HUDEP-2 (cell line): Measurements from ENCODE around the gene G6PD.
"Not testable (repeated sequence)": the region's sequence is repeated elsewhere in the genome, so short reads cannot be mapped to it uniquely, and the experiment has no call there.

Source experiments
- DNase-seq, 76 experiments: peaks; one replicate each; lab custom pipeline; 2025; ENCODE audit not compliant: unreplicated experiment in 76 of 76; lab: John Stamatoyannopoulos, UW

The G6PD gene

GRCh38 chrX:154545673-154546274, 872 bp downstream of the G6PD start:
- no peak for DNase-seq

- DNase-seq: peak in 69 of 76 experiments; percentile 1 to 73 (median 43)
Measured at GRCh38 chrX:154542723-154543424, 3.8 kb downstream of the G6PD start.

- peak in 73 of 76 experiments; percentile 41 to 90 (median 78) for DNase-seq
Measured at GRCh38 chrX:154541896-154542722, 4.5 kb downstream of the G6PD start.

GRCh38 chrX:154541589-154541895, 5.1 kb downstream of the G6PD start:
- DNase-seq: no peak

- DNase-seq: peak in 1 of 76 experiments; percentile 3
Measured at GRCh38 chrX:154540897-154541535, 5.6 kb downstream of the G6PD start.

GRCh38 chrX:154540365-154540764, 6.3 kb downstream of the G6PD start:
- DNase-seq: not testable (repeated sequence)

- DNase-seq: no peak
Measured at GRCh38 chrX:154539077-154539476, 7.6 kb downstream of the G6PD start.

GRCh38 chrX:154535892-154536291, 10.8 kb downstream of the G6PD start:
- DNase-seq: no peak

- peak in 71 of 76 experiments; percentile 2 to 83 (median 64) for DNase-seq
Measured at GRCh38 chrX:154534526-154535322, 11.9 kb downstream of the G6PD start.

GRCh38 chrX:154532690-154533089, 14.0 kb downstream of the G6PD start:
- no peak for DNase-seq

- no peak for DNase-seq
Measured at GRCh38 chrX:154531626-154532025, 15.0 kb downstream of the G6PD start.

- DNase-seq: no peak
Measured at GRCh38 chrX:154530286-154530685, 16.4 kb downstream of the G6PD start.

- DNase-seq: no peak
Measured at GRCh38 chrX:154529206-154529612, 17.4 kb downstream of the G6PD start.

- DNase-seq: peak in 71 of 76 experiments; percentile 1 to 75 (median 45)
Measured at GRCh38 chrX:154526901-154527675, 19.6 kb downstream of the G6PD start.

- DNase-seq: no peak
Measured at GRCh38 chrX:154525606-154526490, 20.8 kb downstream of the G6PD start.

GRCh38 chrX:154519389-154519788, 27.3 kb downstream of the G6PD start:
- peak in 31 of 76 experiments; percentile 0 to 49 (median 15) for DNase-seq

- DNase-seq: no peak
Measured at GRCh38 chrX:154517101-154517781, 29.4 kb downstream of the G6PD start.

- peak in 1 of 76 experiments; percentile 25 for DNase-seq
Measured at GRCh38 chrX:154516656-154517100, 30.0 kb downstream of the G6PD start.
